MCF 10A (cell line): Measurements from ENCODE around the gene GPX5. TPM values are rescaled to one million over a fixed set of nuclear protein-coding genes. Genes with fewer than 3 reads are reported as not detected.

Experiments
- BruUV-seq: library from RNA; stranded (reverse); fragments of 400-500 nt; replicated peaks from 2 replicates; lab custom pipeline; 2021; lab: Mats Ljungman, UMichigan
- CTCF ChIA-PET: fragments of 300-600 bp; sonication (Branson Sonifier 250); formaldehyde crosslinking; extraction: SDS; loops from one replicate; lab custom pipeline; 2021; ENCODE audit warnings: antibody characterized with exemption, inconsistent platforms; lab: Yijun Ruan, JAX
- POLR2A ChIA-PET: fragments of 300-600, 350-650 bp; sonication (Branson Sonifier 250); formaldehyde crosslinking; extraction: SDS; loops from one replicate; lab custom pipeline; 2020; ENCODE audit warnings: antibody characterized with exemption, inconsistent platforms; lab: Yijun Ruan, JAX
- DNase-seq: peaks from one replicate; pipeline ENCODE4 v3.0.0-alpha.2; 2018; ENCODE audit not compliant: unreplicated experiment
- H3K27ac Mint-ChIP-seq: one replicate; pipeline ENCODE4 v1.8.0; 2022; ENCODE audit warnings: mild to moderate bottlenecking, low read depth, mixed read lengths; ENCODE audit not compliant: unreplicated experiment
- H3K27me3 Mint-ChIP-seq: one replicate; pipeline ENCODE4 v1.8.0; 2022; ENCODE audit warnings: mixed read lengths; ENCODE audit not compliant: insufficient read depth, unreplicated experiment
- H3K36me3 Mint-ChIP-seq: one replicate; pipeline ENCODE4 v1.8.0; 2022; ENCODE audit warnings: mild to moderate bottlenecking, moderate library complexity, mixed read lengths; ENCODE audit not compliant: insufficient read depth, unreplicated experiment
- H3K4me1 Mint-ChIP-seq: one replicate; pipeline ENCODE4 v1.8.0; 2022; ENCODE audit warnings: mixed read lengths; ENCODE audit not compliant: insufficient read depth, unreplicated experiment
- H3K4me3 Mint-ChIP-seq: one replicate; pipeline ENCODE4 v1.8.0; 2022; ENCODE audit warnings: mild to moderate bottlenecking, moderate library complexity, mixed read lengths; ENCODE audit not compliant: unreplicated experiment
- H3K9me3 Mint-ChIP-seq: one replicate; pipeline ENCODE4 v1.8.0; 2022; ENCODE audit warnings: mixed read lengths; ENCODE audit not compliant: unreplicated experiment
- intact Hi-C: fragments of 100-400 bp; cut with micrococcal nuclease; formaldehyde crosslinking; loops from 2 replicates; pipeline ENCODE4 v1.14.1; 2022
- total RNA-seq: library from RNA; stranded (reverse); gene quantifications from 2 replicates; pipeline ENCODE4 v1.2.3, GENCODE V29; 2022
- TF ChIP-seq, protein P1 (sequence below): fragments of 200-600 bp; IDR thresholded peaks from one replicate; pipeline ENCODE4 v1.8.0; 2022; ENCODE audit warnings: antibody characterized with exemption, mild to moderate bottlenecking; ENCODE audit not compliant: unreplicated experiment

Gene GPX5
- total RNA-seq, 1 experiment from 2014 or later: not detected

DNA sequence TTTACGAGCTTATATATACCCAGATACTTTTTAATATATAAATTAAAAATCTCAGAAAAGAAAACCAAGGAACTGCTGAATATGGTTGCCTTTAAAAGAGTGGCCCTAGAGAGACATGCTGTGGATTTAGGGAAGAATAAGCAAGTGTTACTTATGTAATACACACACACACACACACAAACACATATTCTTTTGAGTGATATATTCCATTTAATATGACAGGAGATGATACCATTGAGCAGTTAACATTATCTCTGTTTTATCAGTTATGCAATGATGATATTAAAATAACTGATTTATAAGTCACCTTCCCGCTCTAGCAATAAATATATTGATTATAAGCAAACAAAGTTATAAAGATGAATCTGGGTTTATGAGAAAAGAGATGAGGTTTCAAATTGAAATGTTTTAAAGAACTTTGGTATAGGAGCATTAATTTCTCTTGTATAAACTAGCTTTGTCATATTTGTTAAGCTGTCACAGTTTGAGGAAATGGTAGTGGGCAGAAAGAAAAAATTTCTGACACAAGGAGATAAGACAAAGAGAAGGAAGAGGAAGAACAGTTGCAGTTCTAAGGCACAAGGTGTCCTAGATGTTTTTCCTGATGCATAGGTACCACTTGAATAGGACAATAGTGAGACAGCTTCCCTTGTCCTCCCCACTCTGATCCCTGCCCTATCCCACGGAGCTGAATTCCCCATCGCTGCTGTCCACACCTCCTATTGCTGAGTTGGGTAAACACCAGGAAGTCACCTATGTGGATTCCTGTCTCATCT, 26.4 kb downstream of the GPX5 start:
- DNase-seq: no peak
- H3K36me3 Mint-ChIP-seq: no peaks in the 10 kb centered on the region
- intact Hi-C loops: no loop called here
- no TSS peak for BruUV-seq
- no peak overlapping the region for H3K27ac Mint-ChIP-seq
- H3K27me3 Mint-ChIP-seq: peaks cover 58% of the 10 kb centered on the region
- no peaks in the 10 kb centered on the region for H3K9me3 Mint-ChIP-seq
- TF ChIP-seq, protein P1, sequence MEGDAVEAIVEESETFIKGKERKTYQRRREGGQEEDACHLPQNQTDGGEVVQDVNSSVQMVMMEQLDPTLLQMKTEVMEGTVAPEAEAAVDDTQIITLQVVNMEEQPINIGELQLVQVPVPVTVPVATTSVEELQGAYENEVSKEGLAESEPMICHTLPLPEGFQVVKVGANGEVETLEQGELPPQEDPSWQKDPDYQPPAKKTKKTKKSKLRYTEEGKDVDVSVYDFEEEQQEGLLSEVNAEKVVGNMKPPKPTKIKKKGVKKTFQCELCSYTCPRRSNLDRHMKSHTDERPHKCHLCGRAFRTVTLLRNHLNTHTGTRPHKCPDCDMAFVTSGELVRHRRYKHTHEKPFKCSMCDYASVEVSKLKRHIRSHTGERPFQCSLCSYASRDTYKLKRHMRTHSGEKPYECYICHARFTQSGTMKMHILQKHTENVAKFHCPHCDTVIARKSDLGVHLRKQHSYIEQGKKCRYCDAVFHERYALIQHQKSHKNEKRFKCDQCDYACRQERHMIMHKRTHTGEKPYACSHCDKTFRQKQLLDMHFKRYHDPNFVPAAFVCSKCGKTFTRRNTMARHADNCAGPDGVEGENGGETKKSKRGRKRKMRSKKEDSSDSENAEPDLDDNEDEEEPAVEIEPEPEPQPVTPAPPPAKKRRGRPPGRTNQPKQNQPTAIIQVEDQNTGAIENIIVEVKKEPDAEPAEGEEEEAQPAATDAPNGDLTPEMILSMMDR: no peak
- ChIA-PET POLR2A (interaction anchor here (0.6 to 1.0 kb wide), 3 partner anchors 10 to 135 kb away, joined by 3 to 4 read pairs (median 3); no protein-coding TSS in a partner anchor), CTCF (interaction anchor here (1.3 kb wide), 1 partner anchor 10 kb away, joined by 5 read pairs; no protein-coding TSS in a partner anchor)
- H3K4me3 Mint-ChIP-seq: no peak overlapping the region
- H3K4me1 Mint-ChIP-seq: peaks cover 13% of the 10 kb centered on the region

DNA sequence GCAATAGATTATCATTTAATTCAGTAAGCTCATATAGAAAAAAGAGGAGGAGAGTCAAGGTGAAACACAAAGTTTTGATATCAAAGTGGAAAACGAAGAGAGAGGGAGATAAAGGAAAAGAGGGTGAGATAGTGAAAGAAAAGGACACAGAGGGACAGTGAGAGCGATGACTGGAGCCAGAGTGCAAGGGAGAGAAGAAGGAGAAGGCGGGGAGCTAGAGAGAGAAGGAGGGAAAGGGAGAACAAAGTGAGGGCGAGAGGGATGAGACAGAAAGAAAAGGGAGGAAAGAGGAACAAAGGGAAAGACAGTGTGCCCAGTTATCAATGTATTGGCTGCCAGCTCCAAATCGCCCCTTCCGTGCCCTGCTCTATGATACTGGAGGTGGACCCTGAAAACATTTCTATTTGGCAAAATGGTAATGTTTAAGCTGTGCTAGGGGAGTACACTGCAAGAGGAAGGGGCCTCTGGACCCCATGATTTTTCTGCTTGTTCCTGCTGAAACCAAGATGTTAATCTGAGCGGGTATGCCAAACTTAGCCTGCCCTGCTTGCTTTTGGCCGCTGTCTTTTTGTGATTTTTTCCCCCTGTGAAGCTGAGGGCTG, 27.8 kb downstream of the GPX5 start:
- Mint-ChIP-seq H3K27ac (no peak overlapping the region), H3K27me3 (peaks cover 54% of the 10 kb centered on the region), H3K4me1 (peaks cover 13% of the 10 kb centered on the region), H3K4me3 (no peak overlapping the region), H3K36me3 (no peaks in the 10 kb centered on the region), H3K9me3 (no peaks in the 10 kb centered on the region)
- ChIA-PET CTCF (interaction anchor here (0.5 to 1.3 kb wide), 3 partner anchors 11 to 285 kb away, joined by 3 to 5 read pairs (median 4); no protein-coding TSS in a partner anchor), POLR2A (interaction anchor here (0.5 to 0.9 kb wide), 4 partner anchors 33 to 323 kb away, joined by 3 to 4 read pairs (median 4); no protein-coding TSS in a partner anchor)
- intact Hi-C loops: no loop called here
- TF ChIP-seq, protein P1: no peak
- BruUV-seq: no TSS peak
- no peak for DNase-seq

DNA sequence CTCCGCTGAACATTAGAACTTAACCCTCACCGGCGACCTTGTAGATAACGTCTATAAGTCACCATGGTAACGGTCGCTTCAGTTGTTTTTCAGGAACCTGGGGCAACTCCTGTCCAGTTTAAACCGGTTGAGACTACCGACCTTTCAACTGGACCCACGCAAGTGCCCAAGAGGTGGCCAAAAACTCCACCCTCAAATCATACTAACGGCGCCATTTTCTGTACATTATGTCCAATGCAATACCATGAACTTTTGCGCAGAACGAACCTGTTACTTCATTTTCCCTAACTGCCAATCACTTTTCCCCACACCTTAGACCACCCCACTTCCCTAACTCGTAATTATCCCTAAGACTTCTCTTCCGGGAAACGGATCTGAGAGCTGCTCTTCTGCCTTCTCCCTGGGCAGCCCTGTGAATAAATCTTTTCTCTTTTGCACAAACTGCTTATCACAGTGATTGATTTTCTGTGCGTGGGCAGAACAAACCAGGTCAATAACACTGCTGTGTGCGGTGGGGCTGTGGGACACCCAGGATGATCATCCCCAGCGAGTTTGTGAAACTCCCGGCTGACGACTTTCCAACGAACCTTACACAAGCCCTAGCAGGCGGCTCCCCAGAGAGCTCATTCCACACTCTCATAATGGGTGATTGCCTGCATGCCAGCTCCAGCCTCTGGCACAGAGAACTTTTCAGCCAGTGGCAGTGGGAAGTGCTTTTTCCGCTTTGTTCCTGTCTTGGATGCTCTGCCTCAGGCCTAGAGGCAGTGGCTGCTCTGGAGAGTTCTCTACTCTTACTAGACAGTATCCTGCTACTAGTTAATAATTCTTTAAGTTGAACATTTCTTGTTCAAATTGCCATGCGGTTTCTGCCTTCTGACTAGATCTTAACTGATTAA, 28.6 kb downstream of the GPX5 start:
- peaks cover 54% of the 10 kb centered on the region for H3K27me3 Mint-ChIP-seq
- intact Hi-C loops: no loop called here
- H3K27ac Mint-ChIP-seq: no peak overlapping the region
- H3K9me3 Mint-ChIP-seq: no peaks in the 10 kb centered on the region
- no peak for DNase-seq
- POLR2A ChIA-PET: interaction anchor here (0.6 to 0.9 kb wide), 3 partner anchors 11 to 36 kb away, joined by 3 to 4 read pairs (median 4); no protein-coding TSS in a partner anchor
- H3K4me3 Mint-ChIP-seq: no peak overlapping the region
- H3K4me1 Mint-ChIP-seq: peaks cover 13% of the 10 kb centered on the region
- CTCF ChIA-PET: interaction anchor here (0.5 to 1.1 kb wide), 4 partner anchors 26 to 284 kb away, joined by 3 to 4 read pairs (median 4); no protein-coding TSS in a partner anchor
- no TSS peak for BruUV-seq
- no peaks in the 10 kb centered on the region for H3K36me3 Mint-ChIP-seq
- TF ChIP-seq, protein P1: no peak
